Naive B cell (primary cell): ENCODE results near the gene RPTOR. TPM values are rescaled to one million over a fixed set of nuclear protein-coding genes. Genes with fewer than 3 reads are reported as not detected.
"Not testable (repeated sequence)": the region's sequence is repeated elsewhere in the genome, so short reads cannot be mapped to it uniquely, and the experiment has no call there.

Experiments used
- ATAC-seq, 2 donors: fragments of 150-1000 bp; cut with Tn5 transposase; 2 replicates each; pipeline ENCODE4 v1.10.0; 2021; ENCODE audit warnings: low read depth in 2 of 2, mild to moderate bottlenecking in 2 of 2, moderate library complexity in 2 of 2
- DNase-seq: peaks from one replicate; pipeline ENCODE4 v3.0.0; 2022
- H3K27ac Mint-ChIP-seq, 6 donors: one replicate each; pipeline ENCODE4 v1.8.0; 2020 to 2022; ENCODE audit warnings: mild to moderate bottlenecking in 6 of 6, mixed read lengths in 6 of 6, moderate library complexity in 5 of 6, inconsistent platforms in 2 of 6
- H3K27me3 Mint-ChIP-seq, 3 donors: one replicate each; pipeline ENCODE4 v1.8.0; 2021 to 2022; ENCODE audit warnings: mixed read lengths in 3 of 3, mild to moderate bottlenecking in 1 of 3
- H3K36me3 Mint-ChIP-seq, 2 donors: one replicate each; pipeline ENCODE4 v1.8.0; 2020 to 2022; ENCODE audit warnings: mixed read lengths in 2 of 2, inconsistent platforms in 1 of 2, mild to moderate bottlenecking in 1 of 2
- H3K4me1 Mint-ChIP-seq, 3 donors: one replicate each; pipeline ENCODE4 v1.8.0; 2020 to 2022; ENCODE audit warnings: mixed read lengths in 3 of 3, inconsistent platforms in 1 of 3, mild to moderate bottlenecking in 1 of 3, moderate library complexity in 1 of 3
- H3K4me3 Mint-ChIP-seq, 8 donors: one replicate each; pipeline ENCODE4 v1.8.0; 2020 to 2022; ENCODE audit warnings: mild to moderate bottlenecking in 8 of 8, mixed read lengths in 8 of 8, moderate library complexity in 8 of 8, inconsistent platforms in 2 of 8
- H3K9me3 Mint-ChIP-seq, 7 donors: one replicate each; pipeline ENCODE4 v1.8.0; 2020 to 2022; ENCODE audit warnings: mixed read lengths in 7 of 7, mild to moderate bottlenecking in 5 of 7, inconsistent platforms in 2 of 7, moderate library complexity in 1 of 7
- polyA plus RNA-seq, 6 donors: library from polyadenylated mRNA; unstranded; fragments of 300-500 nt; fragmentation: Illumina TruSeq; gene quantifications; one replicate each; pipeline ENCODE4 v1.2.3, GENCODE V29; 2021; ENCODE audit warnings: low read depth in 6 of 6

RPTOR gene
- polyA plus RNA-seq, 6 donors from 2014 or later, result 5.5 to 13.9 (median 9.0) TPM

DNA sequence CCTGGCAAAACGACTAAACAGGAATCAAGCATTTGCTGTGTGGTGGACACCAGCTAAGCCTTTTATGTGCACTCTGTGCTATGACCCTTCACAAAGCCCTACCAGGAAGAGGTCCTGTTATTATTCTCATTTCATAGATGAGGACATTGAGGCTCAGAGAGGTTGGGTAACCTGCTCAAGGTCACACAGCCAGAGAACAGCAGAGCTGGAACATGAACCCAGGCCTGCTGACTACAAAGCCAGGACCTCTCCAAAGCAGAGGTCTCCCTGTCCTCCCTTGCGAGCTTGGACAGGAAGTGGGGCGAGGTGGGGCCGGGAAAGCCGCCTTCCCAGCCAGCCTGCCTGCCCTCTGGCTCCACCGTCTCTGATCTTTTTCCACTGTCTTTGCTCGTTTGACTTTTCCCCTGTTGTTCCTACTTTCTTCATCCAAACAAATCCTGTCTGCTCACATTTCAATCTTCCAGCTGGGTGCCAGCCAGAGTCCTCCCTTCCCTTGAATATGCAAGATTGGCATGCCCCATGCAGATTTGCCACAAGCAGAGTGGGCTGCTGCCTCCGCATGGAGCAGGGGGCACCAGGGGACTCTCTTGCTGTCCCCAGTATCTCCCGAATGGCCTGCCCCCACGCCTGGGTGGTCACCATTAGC lies 23.7 kb upstream of the RPTOR start:
- Mint-ChIP-seq H3K36me3 (no peaks in the 10 kb centered on the region), H3K9me3 (peaks cover 0 to 3% (median 0%) of the 10 kb centered on the region in 7 donors), H3K4me1 (no peaks in the 10 kb centered on the region), H3K27me3 (peaks cover 13 to 46% (median 45%) of the 10 kb centered on the region in 3 donors), H3K4me3 (no peak overlapping the region), H3K27ac (no peak overlapping the region)
- DNase-seq, result no peak
- ATAC-seq, result no peak

- Mint-ChIP-seq H3K27ac (no peak overlapping the region), H3K36me3 (no peaks in the 10 kb centered on the region), H3K9me3 (peaks cover 0 to 3% (median 0%) of the 10 kb centered on the region in 7 donors), H3K27me3 (peaks cover 20 to 60% (median 54%) of the 10 kb centered on the region in 3 donors), H3K4me1 (no peaks in the 10 kb centered on the region), H3K4me3 (no peak overlapping the region)
- ATAC-seq, result no peak
- no peak for DNase-seq
These were observed 21.4 kb upstream of the RPTOR start for GRCh38 chr17:80523054-80523744.

GRCh38 chr17:80523956-80524712 lies 20.5 kb upstream of the RPTOR start:
- Mint-ChIP-seq H3K27ac (no peak overlapping the region), H3K9me3 (no peaks in the 10 kb centered on the region), H3K4me1 (no peaks in the 10 kb centered on the region), H3K27me3 (peaks cover 20 to 58% (median 49%) of the 10 kb centered on the region in 3 donors), H3K36me3 (no peaks in the 10 kb centered on the region), H3K4me3 (peak overlapping the region in 1 of 8 donors; percentile 47)
- DNase-seq (no peak), ATAC-seq (no peak)

DNA sequence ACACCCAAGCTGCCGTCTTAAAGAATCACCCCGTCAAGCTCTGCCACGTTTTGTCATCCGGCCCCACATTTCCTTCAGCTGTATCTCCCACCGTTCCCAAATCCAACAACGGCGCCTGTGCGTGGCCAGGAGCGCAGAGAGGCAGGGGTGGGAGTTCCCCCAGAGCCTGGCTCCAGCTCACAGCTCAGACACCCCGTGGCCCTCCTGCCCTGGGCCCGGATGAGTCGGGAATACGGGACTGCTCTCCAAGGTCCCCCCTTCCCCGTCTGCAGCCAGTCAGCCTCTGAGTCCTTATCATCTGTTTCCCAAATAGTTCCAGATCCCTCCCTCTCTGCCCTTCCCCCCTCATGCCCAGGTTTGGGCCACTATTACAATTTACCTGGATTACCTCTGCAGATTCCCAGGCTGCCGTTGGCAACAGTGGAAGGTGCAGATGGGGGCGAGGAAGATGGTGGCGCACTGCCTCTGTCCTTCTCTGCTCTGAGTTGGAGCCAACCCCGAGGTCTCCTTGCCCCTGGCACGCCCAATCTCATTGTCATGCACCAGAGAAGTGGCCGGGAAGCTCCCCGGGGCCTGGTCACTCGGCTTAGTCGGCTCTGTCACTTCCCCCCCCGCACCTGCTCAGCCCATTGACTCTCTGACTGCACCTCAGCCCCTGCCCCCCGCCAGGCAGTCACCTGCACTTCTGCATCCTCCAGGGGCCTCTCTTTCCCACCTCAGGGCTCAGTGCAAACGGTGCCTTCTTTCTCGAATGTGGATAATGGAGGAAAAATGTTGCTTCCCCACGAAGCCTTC lies 18.3 kb upstream of the RPTOR start:
- Mint-ChIP-seq H3K27me3 (peaks cover 12 to 50% (median 42%) of the 10 kb centered on the region in 3 donors), H3K36me3 (no peaks in the 10 kb centered on the region), H3K9me3 (no peaks in the 10 kb centered on the region), H3K4me3 (no peak overlapping the region), H3K4me1 (no peaks in the 10 kb centered on the region), H3K27ac (no peak overlapping the region)
- DNase-seq (no peak), ATAC-seq (no peak)

GRCh38 chr17:80527016-80527645 lies 17.5 kb upstream of the RPTOR start:
- H3K4me3 Mint-ChIP-seq, result peak overlapping the region in 1 of 8 donors; percentile 80
- DNase-seq (no peak), ATAC-seq (no peak)
- H3K27ac Mint-ChIP-seq, result no peak overlapping the region
- no peaks in the 10 kb centered on the region for H3K4me1 Mint-ChIP-seq
- H3K27me3 Mint-ChIP-seq, result peaks cover 12 to 49% (median 41%) of the 10 kb centered on the region in 3 donors
- no peaks in the 10 kb centered on the region for H3K36me3 Mint-ChIP-seq
- no peaks in the 10 kb centered on the region for H3K9me3 Mint-ChIP-seq

GRCh38 chr17:80528536-80528935 lies 16.1 kb upstream of the RPTOR start:
- DNase-seq (no peak), ATAC-seq (no peak)
- H3K4me1 Mint-ChIP-seq, result no peaks in the 10 kb centered on the region
- no peak overlapping the region for H3K27ac Mint-ChIP-seq
- H3K4me3 Mint-ChIP-seq, result no peak overlapping the region
- H3K36me3 Mint-ChIP-seq, result no peaks in the 10 kb centered on the region
- H3K9me3 Mint-ChIP-seq, result no peaks in the 10 kb centered on the region
- peaks cover 15 to 43% (median 41%) of the 10 kb centered on the region in 3 donors for H3K27me3 Mint-ChIP-seq

DNA sequence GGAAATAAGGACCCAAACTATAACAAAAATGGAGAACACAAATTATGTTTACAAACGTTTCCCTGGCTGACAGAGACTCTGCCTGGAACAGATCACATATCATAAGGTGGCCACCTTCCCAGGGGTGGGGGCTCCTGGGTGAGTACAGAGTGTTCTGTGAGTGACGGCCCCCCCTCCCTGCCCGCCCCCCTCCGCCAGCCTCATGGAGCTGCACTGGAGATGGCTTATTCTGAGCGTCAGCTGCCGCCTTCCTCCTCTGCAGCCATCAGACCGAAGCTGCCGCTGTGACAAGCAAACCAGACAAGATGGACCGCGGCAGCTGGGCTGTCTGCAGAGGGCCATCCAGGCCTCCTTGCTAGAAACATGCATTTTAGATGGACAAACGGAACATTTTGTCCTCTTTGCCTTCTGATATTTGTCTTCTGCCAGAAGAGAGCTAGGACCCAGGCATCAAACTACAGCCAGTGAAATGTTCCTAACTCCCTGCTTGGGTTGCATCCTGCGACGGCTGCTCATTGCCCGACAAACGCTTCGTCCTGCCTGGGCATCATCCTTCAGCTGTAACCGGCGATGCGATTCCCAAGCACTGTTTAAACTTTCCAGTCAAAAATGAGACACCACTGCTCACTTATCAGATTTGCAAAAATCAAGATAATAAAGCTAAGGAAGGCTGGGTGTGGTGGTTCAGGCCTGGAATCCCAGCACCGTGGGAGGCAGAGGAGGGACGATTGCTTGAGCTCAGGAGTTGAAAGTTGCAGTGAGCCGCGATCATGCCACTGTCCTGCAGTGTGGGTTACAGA lies 15.3 kb upstream of the RPTOR start:
- no peaks in the 10 kb centered on the region for H3K36me3 Mint-ChIP-seq
- no peaks in the 10 kb centered on the region for H3K9me3 Mint-ChIP-seq
- DNase-seq, result no peak
- H3K27me3 Mint-ChIP-seq, result peaks cover 12 to 44% (median 41%) of the 10 kb centered on the region in 3 donors
- no peak overlapping the region for H3K4me3 Mint-ChIP-seq
- H3K27ac Mint-ChIP-seq, result no peak overlapping the region
- no peak for ATAC-seq
- no peaks in the 10 kb centered on the region for H3K4me1 Mint-ChIP-seq

DNA sequence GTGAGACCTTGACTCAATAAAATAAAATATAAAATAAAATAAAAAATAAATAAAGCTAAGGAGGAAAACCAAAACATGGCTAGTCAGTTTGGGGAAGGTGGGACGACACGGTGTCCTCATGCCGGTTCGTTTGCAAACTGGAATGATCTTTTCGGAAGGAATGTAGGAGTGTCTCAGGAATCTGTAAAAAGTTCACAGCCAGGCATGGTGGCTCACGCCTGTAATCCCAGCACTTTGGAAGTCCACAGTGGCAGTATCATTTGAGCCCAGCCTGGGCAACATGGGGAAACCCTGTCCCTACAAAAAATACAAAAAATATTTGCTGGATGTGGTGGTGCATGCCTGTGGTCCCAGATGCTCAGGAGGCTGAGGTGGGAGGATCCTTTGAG lies 14.7 kb upstream of the RPTOR start:
- DNase-seq, result no peak
- no peak overlapping the region for H3K4me3 Mint-ChIP-seq
- no peaks in the 10 kb centered on the region for H3K9me3 Mint-ChIP-seq
- H3K4me1 Mint-ChIP-seq, result no peaks in the 10 kb centered on the region
- H3K27ac Mint-ChIP-seq, result no peak overlapping the region
- ATAC-seq, result no peak
- H3K36me3 Mint-ChIP-seq, result no peaks in the 10 kb centered on the region
- H3K27me3 Mint-ChIP-seq, result peaks cover 12 to 44% (median 41%) of the 10 kb centered on the region in 3 donors

DNA sequence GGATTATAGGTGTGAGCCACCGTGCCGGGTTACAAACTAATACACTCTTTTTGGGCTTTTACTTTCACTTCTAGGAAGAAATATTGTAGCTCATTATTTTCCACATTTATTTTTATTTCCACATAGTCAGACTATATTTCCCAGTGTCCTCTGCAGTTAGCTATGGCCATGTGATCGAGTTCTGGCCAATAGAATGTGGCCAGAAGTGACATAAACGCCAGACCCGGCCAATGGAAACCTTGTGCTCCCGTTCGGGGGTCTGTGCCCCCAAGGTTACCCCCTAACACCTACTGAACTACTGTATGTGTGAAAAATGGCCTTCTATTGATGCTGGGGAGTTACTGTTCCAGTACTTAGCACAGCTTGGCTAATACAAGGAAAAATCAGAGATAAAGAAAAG lies 13.2 kb upstream of the RPTOR start:
- no peaks in the 10 kb centered on the region for H3K9me3 Mint-ChIP-seq
- H3K36me3 Mint-ChIP-seq, result no peaks in the 10 kb centered on the region

GRCh38 chr17:80537386-80537785 lies 7.3 kb upstream of the RPTOR start:
- not testable (repeated sequence) for H3K9me3 Mint-ChIP-seq, ATAC-seq, H3K27ac Mint-ChIP-seq, DNase-seq, H3K36me3 Mint-ChIP-seq, H3K4me3 Mint-ChIP-seq
- peaks cover 4 to 16% (median 12%) of the 10 kb centered on the region in 3 donors for H3K27me3 Mint-ChIP-seq
- H3K4me1 Mint-ChIP-seq, result peaks cover 0 to 12% (median 4%) of the 10 kb centered on the region in 3 donors

More for the DNA sequence above, 13.2 kb upstream of the RPTOR start:
- DNase-seq, result no peak
- Mint-ChIP-seq H3K4me1 (peaks cover 0 to 2% (median 0%) of the 10 kb centered on the region in 3 donors), H3K27ac (no peak overlapping the region), H3K27me3 (peaks cover 12 to 29% (median 27%) of the 10 kb centered on the region in 3 donors), H3K4me3 (no peak overlapping the region)
- ATAC-seq, result no peak

DNA sequence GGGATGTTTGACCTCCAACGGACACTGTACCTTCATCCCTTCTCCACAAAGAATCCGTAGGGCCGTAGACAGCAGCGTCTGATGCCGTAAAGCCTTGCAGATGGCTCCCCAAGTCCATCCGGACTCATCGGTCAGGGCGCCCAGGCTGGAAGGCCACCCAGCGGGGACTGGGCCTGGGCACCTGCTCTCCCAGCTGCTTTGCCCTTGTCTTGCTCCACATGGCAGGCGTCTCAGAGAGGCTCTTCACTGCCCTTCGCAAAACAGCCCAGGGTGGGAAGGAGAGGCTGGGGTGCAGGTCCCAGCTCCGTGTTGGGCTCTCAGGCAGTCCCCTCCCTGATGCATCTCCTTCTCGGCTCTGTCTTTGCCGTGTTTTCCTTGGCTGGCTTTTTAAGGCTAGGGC lies 6.2 kb upstream of the RPTOR start:
- Mint-ChIP-seq H3K36me3 (no peaks in the 10 kb centered on the region), H3K27me3 (peaks cover 5 to 24% (median 13%) of the 10 kb centered on the region in 3 donors), H3K9me3 (no peaks in the 10 kb centered on the region), H3K4me3 (no peak overlapping the region), H3K4me1 (peaks cover 0 to 12% (median 4%) of the 10 kb centered on the region in 3 donors), H3K27ac (no peak overlapping the region)
- ATAC-seq, result no peak
- DNase-seq, result no peak

- ATAC-seq, result peak; percentile 48 to 58
These were observed 5.5 kb upstream of the RPTOR start for GRCh38 chr17:80539022-80539641.

More at GRCh38 chr17:80539022-80539641, 5.5 kb upstream of the RPTOR start:
- no peak overlapping the region for H3K4me3 Mint-ChIP-seq
- H3K27ac Mint-ChIP-seq, result no peak overlapping the region
- no peak for DNase-seq
- peaks cover 0 to 14% (median 4%) of the 10 kb centered on the region in 3 donors for H3K4me1 Mint-ChIP-seq
- H3K9me3 Mint-ChIP-seq, result no peaks in the 10 kb centered on the region
- no peaks in the 10 kb centered on the region for H3K36me3 Mint-ChIP-seq
- H3K27me3 Mint-ChIP-seq, result peaks cover 8 to 24% (median 13%) of the 10 kb centered on the region in 3 donors
